ENCODE results near the gene MTCH1.
A peak's percentile ranks its signal among the peaks of the same experiment; 100 is the strongest.
"Not testable (repeated sequence)": the region's sequence is repeated elsewhere in the genome, so short reads cannot be mapped to it uniquely, and the experiment has no call there.

The MTCH1 gene

GRCh38 chr6:36969240-36969691, 16.7 kb downstream of the MTCH1 start:
- no peak for DNase-seq

GRCh38 chr6:36968266-36968977, 17.6 kb downstream of the MTCH1 start:
- DNase-seq = no peak

GRCh38 chr6:36967757-36968156, 18.2 kb downstream of the MTCH1 start:
- no peak for DNase-seq

DNA sequence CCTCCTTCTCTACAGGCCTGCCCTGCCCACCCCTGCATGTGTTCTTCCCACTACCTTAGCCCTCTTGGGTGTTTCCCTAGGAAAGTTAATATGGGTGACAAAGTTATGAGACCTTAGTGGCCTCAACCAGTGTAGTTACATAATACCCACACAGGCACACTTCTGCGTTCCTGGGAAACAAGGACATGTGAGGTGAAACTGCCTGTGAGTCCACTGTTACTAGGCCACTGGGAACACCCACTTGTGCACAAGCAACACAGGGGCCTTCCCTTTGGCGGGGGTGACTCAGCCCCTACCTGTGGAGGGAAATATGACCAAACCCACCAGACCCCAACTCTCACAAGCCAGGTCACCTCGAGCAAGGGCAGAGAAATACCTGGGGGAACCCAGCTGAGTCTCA, 18.7 kb downstream of the MTCH1 start:
- no peak for DNase-seq

GRCh38 chr6:36964908-36965307, 21.1 kb downstream of the MTCH1 start:
- DNase-seq = no peak

- DNase-seq = no peak
Measured at GRCh38 chr6:36964349-36964748, 21.6 kb downstream of the MTCH1 start.

DNA sequence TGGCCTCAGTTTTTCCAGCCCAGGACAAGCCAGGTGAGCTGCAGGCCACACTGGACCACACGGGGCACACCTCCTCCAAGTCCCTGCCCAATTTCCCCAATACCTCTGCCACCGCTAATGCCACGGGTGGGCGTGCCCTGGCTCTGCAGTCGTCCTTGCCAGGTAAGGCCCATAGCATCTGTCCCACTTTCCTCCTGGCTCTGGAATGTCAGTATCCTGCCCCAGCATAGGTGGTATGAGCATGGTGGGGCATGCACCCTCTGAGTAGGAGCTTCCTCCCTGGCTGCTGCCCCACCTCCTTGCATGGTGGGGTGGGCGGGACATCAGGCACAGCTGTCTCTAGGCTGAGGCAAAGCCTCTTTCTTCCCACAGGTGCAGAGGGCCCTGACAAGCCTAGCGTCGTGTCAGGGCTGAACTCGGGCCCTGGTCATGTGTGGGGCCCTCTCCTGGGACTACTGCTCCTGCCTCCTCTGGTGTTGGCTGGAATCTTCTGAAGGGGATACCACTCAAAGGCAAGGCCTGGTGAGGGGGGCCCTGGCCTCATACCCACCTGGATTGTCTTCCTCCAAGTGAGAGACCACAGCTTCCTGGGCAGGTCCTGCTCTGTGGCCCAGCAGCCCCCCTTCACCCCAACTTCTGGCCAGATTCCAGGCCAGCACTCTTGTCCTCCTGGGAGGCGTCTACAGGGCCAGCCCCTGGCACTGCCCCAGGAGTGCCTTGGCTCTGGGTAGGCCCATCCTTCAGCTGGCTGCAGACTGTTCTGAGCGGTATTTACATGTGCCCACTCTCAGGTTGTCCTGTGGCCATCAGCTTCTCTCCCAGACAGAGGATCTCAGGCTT, 22.3 kb downstream of the MTCH1 start:
- DNase-seq = peak; percentile 68

- peak; percentile 91 for DNase-seq
Measured at GRCh38 chr6:36962874-36963273, 23.1 kb downstream of the MTCH1 start.

DNA sequence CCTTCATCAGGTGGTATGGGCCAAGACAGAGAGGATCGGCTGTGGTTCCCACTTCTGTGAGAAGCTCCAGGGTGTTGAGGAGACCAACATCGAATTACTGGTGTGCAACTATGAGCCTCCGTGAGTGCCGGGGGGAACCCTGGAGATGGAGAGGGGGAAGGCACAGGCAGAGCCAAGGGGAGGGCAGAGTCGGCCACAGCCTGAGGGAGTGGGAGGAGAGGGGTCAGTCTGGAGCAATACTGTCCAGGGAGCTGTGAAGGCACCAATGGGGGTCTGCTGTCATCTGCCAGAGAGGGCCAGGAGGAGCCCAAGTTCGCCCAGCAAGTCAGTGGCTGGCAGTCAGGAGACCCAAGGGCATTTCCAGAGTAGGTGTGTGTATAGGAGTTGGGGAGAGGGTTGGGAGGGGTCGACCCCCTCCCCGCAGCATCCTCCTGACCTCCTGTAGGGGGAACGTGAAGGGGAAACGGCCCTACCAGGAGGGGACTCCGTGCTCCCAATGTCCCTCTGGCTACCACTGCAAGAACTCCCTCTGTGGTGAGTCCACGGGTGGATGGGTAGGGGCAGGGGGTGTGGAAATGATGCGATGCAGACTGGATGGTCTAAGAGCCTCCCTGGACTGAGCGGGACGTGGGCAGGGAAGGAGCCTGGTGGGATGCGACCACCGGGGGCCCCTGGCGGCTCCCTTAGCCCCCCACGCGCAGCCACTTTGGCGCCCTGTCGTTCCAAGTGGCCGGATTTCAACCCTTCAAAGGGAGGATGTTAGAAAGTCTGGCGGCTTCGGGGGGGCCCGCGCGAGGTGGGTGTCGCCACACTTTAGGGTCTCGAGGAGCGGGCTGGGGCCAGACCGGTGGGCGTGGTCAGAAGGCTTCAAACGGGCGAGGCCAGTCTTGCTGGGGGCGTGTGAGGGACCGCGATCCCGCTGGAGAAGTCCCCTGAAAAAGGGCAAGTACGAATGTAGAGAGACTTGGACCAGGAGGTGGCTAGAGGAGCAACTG, 24.3 kb downstream of the MTCH1 start:
- no peak for DNase-seq

DNA sequence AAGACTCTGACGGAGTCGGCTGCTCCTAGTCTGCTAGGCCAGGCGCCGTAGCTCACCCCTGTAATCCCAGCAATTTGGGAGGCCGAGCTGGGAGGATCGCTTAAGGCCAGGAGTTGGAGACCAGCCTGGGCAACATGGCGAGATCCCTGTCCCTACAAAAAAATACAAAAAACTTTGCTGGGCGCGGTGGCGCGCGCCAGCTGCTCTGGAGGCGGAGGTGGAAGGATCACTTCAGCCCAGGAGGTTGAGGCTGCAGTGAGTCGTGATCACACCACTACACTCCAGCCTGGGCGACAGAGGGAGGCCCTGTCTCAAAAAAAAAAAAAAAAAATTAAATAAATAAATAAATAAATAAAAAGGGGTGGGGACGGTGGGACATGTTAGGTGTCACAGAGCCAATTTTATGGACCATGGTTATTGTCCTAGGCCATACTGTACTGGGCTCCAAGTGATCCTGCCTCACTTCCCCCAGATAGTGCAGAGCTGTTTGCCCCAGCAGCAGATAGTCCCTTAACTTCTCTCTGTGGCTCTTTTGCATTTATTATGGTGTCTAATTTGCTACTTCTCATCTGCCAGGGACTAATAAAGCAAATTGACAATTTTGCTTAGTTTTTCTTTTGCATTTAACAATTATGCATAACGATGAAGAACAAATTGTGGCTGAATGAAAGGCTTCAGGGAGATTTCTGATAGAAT, 26.3 kb downstream of the MTCH1 start:
- DNase-seq = no peak

DNA sequence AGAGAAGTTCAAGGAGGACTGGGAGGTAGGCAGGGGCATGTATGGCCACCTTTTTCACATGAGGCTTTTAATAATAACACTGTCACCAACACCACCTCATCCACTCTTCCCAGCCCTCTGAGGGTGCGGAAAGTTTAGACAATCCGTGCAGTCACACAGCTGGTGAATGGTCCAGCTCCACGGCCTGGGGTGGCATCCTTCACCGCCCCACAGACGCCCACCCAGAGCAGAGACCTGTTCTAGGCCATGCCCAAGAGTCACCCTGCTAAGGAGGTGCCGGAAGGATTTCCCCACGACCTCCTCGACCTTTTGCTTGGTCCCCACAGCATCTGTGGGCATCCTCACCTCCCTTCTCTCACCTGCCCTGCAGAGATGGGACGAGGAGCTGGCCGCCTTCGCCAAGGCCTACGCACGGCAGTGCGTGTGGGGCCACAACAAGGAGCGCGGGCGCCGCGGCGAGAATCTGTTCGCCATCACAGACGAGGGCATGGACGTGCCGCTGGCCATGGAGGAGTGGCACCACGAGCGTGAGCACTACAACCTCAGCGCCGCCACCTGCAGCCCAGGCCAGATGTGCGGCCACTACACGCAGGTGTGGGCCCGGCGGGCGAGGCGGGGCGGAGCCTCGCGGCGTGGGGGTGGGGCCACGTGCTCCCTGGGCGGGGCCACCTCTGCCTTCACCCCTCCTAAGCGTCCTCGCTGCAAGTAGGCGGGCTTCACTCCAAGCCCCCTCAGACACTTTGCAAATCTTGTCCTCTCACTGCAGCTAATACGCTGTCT, 27.0 kb downstream of the MTCH1 start:
- no peak for DNase-seq

- DNase-seq = no peak
Measured at GRCh38 chr6:36957773-36958271, 28.2 kb downstream of the MTCH1 start.

GRCh38 chr6:36956446-36956820, 29.6 kb downstream of the MTCH1 start:
- no peak for DNase-seq

DNA sequence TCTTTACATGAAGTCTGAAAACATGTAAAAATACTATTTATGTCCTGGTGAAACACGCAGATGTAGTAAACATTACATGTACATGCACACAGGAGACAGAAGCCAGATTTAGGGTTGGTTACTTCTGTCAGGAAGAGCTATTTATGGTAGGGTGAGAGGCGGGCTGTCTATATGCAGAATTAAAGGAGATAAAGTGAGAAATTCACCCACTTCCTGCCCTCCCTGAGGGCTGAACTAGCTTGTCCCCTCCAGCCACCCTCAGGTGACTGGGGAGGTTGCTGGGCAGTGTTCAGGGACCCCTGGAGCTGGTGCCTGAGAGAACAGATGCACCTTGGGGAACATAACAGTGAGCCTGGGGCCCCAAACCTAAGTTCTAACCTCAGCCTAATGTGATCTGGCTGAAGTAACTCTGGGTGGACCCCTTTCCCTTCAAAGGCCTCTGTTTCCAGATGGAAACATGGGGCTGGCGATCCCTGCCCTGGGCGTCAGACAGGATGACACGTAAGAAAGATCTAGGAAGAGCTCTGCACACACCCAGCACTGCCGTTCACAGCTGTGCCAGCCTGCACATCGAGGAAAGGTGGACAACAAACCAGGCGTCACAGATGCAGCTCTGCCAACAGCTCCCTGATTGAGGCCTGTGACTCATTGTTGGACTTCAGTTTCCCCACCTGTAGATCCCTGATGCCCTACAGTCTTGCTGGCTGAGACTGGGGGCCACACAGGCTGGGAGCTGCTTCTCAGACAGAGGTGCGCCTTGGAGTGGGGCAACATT, 30.1 kb downstream of the MTCH1 start:
- no peak for DNase-seq

- no peak for DNase-seq
Measured at GRCh38 chr6:36955136-36955535, 30.9 kb downstream of the MTCH1 start.

GRCh38 chr6:36954262-36954931, 31.6 kb downstream of the MTCH1 start, which contains the start of gene PI16:
PI16 (plus strand) TSS chr6:36954738; CDS start chr6:36954761, 23 bp downstream.
- DNase-seq = peak; percentile 45

- DNase-seq = no peak
Measured at GRCh38 chr6:36953931-36954261, 32.1 kb downstream of the MTCH1 start.

GRCh38 chr6:36949636-36950035, 36.4 kb downstream of the MTCH1 start:
- no peak for DNase-seq

GRCh38 chr6:36949076-36949475, 36.9 kb downstream of the MTCH1 start:
- DNase-seq = not testable (repeated sequence)
